BLaER1 treated with 17β-estradiol and CSF1 and Interleukin-3, amounts not matched to agents 10 nM and 100 nM (cell line): ENCODE data around the gene DNM3.

Source experiments
- H3K27ac ChIP-seq, 11 experiments: shearing (Covaris generic); formaldehyde crosslinking; 2 replicates each; pipeline ENCODE4 v1.8.1; 2022
- H3K27me3 ChIP-seq, 11 experiments: shearing (Covaris generic); formaldehyde crosslinking; 2 replicates each; pipeline ENCODE4 v1.8.1; 2022
- H3K36me3 ChIP-seq, 11 experiments: shearing (Covaris generic); formaldehyde crosslinking; 2 replicates each; pipeline ENCODE4 v1.8.1; 2022
- H3K4me1 ChIP-seq, 10 experiments: shearing (Covaris generic); formaldehyde crosslinking; 2 replicates each; pipeline ENCODE4 v1.8.1; 2022
- H3K4me2 ChIP-seq, 11 experiments: shearing (Covaris generic); formaldehyde crosslinking; 2 replicates each; pipeline ENCODE4 v1.8.1; 2022
- H3K4me3 ChIP-seq, 10 experiments: shearing (Covaris generic); formaldehyde crosslinking; 2 replicates each; pipeline ENCODE4 v1.8.1; 2022
- H3K9ac ChIP-seq, 11 experiments: shearing (Covaris generic); formaldehyde crosslinking; 2 replicates each; pipeline ENCODE4 v1.8.1; 2022
- H3K9me3 ChIP-seq, 11 experiments: shearing (Covaris generic); formaldehyde crosslinking; replicated peaks in 1 of 11; 2 replicates each; pipeline ENCODE4 v1.8.1; 2022
- H4K20me1 ChIP-seq, 11 experiments: shearing (Covaris generic); formaldehyde crosslinking; 2 replicates each; pipeline ENCODE4 v1.8.1; 2022
- Cebpa-rat ChIP-seq, 11 experiments: shearing (Covaris generic); IDR thresholded peaks; 2 replicates each; pipeline ENCODE4 v1.8.1; 2022

The DNM3 gene

GRCh38 chr1:172373864-172374263 lies 532.6 kb downstream of the DNM3 start:
- no peaks in the 10 kb centered on the region for H3K36me3 ChIP-seq

DNA sequence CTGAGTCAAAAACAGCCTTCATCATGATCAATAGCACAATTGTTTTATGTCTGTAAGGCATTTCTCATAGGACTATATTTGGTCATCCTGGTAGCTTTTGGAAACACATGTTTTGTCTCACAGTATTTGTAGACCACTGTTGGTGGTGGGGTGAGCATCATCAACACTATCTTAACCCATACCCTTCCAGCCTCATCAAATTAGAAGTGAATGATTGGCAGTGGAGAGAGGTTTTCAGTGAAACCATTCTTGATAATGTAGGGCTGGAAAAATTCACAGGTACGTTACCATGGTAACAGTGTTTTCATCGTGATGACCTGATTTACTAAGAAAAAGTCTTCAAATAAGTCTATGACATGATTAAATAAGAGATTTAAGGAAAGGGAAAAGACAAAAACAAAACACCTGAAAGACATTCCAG lies 533.9 kb downstream of the DNM3 start:
- Histone ChIP-seq H3K4me2 (peak overlapping the region in 8 of 11 experiments; percentile 27 to 81 (median 56); a peak in 11 of 22 replicates), H3K9ac (no peak overlapping the region), H3K4me1 (peaks cover 5 to 72% (median 45%) of the 10 kb centered on the region in 10 experiments), H3K4me3 (no peak overlapping the region), H3K9me3 (no peaks in the 10 kb centered on the region), H3K36me3 (no peaks in the 10 kb centered on the region), H3K27me3 (no peaks in the 10 kb centered on the region), H3K27ac (peak overlapping the region in 2 of 11 experiments; percentile 56 to 62; a peak in 2 of 22 replicates), H4K20me1 (no peaks in the 10 kb centered on the region)
- TF ChIP-seq Cebpa-rat (IDR thresholded peaks at IDR 0.05) = no peak

More at GRCh38 chr1:172373864-172374263, 532.6 kb downstream of the DNM3 start:
- H3K9ac ChIP-seq = no peak overlapping the region
- no peaks in the 10 kb centered on the region for H3K27me3 ChIP-seq
- H3K4me2 ChIP-seq = peak overlapping the region in 3 of 11 experiments; percentile 19 to 58 (median 54); a peak in 5 of 22 replicates
- H3K27ac ChIP-seq = peak overlapping the region in 3 of 11 experiments; percentile 12 to 36 (median 27); a peak in 4 of 22 replicates
- no peaks in the 10 kb centered on the region for H4K20me1 ChIP-seq
- TF ChIP-seq Cebpa-rat (IDR thresholded peaks at IDR 0.05) = no peak
- H3K9me3 ChIP-seq = peaks cover 0 to 4% (median 0%) of the 10 kb centered on the region in 11 experiments; a peak in 7 of 22 replicates
- no peak overlapping the region for H3K4me3 ChIP-seq
- peaks cover 3 to 60% (median 39%) of the 10 kb centered on the region in 10 experiments; a peak in 18 of 20 replicates for H3K4me1 ChIP-seq

GRCh38 chr1:172376431-172376830 lies 535.1 kb downstream of the DNM3 start:
- peaks cover 12 to 84% (median 57%) of the 10 kb centered on the region in 10 experiments for H3K4me1 ChIP-seq
- no peaks in the 10 kb centered on the region for H3K36me3 ChIP-seq
- no peaks in the 10 kb centered on the region for H3K9me3 ChIP-seq
- TF ChIP-seq Cebpa-rat (IDR thresholded peaks at IDR 0.05) = no peak
- H3K27ac ChIP-seq = peak overlapping the region in 4 of 11 experiments; percentile 1 to 62 (median 55); a peak in 5 of 22 replicates
- H3K9ac ChIP-seq = peak overlapping the region in 1 of 11 experiments; percentile 16; a peak in 1 of 22 replicates
- H3K27me3 ChIP-seq = no peaks in the 10 kb centered on the region
- no peaks in the 10 kb centered on the region for H4K20me1 ChIP-seq
- H3K4me3 ChIP-seq = peak overlapping the region in 2 of 10 experiments; percentile 1 to 24; a peak in 1 of 20 replicates
- H3K4me2 ChIP-seq = peak overlapping the region in 10 of 11 experiments; percentile 29 to 81 (median 52); a peak in 17 of 22 replicates

DNA sequence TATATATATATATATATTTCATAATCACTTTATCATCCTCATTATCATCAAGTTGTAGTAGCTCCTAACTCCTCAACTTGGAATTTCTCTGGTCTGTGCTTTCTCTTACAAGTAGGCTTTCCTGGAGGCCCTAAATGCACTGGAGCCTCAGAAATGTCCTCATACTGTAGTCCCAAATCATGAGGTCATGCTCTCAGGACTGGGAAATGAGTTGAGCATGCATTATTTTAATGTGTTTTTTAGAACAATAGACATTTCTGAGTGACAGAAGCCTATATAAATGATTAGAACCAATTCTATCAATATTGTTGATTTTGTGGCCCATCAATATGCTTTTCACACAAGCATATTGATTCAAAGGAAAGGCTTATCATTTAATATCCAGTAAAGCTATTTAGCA lies 536.3 kb downstream of the DNM3 start:
- Histone ChIP-seq H3K4me2 (peak overlapping the region in 3 of 11 experiments; percentile 20 to 81 (median 42); a peak in 3 of 22 replicates), H3K9ac (no peak overlapping the region), H3K36me3 (no peaks in the 10 kb centered on the region), H3K4me1 (peaks cover 12 to 94% (median 65%) of the 10 kb centered on the region in 10 experiments), H4K20me1 (no peaks in the 10 kb centered on the region), H3K27me3 (no peaks in the 10 kb centered on the region), H3K4me3 (no peak overlapping the region), H3K9me3 (no peaks in the 10 kb centered on the region), H3K27ac (peak overlapping the region in 2 of 11 experiments; percentile 14 to 56; a peak in 3 of 22 replicates)
- TF ChIP-seq Cebpa-rat (IDR thresholded peaks at IDR 0.05) = no peak

GRCh38 chr1:172378109-172378760 lies 536.9 kb downstream of the DNM3 start:
- no peaks in the 10 kb centered on the region for H4K20me1 ChIP-seq
- H3K36me3 ChIP-seq = no peaks in the 10 kb centered on the region
- no peak for TF ChIP-seq Cebpa-rat (IDR thresholded peaks at IDR 0.05)
- H3K27ac ChIP-seq = peak overlapping the region in 2 of 11 experiments; percentile 14 to 56; a peak in 2 of 22 replicates
- no peak overlapping the region for H3K9ac ChIP-seq
- peaks cover 12 to 97% (median 71%) of the 10 kb centered on the region in 10 experiments for H3K4me1 ChIP-seq
- peak overlapping the region in 3 of 11 experiments; percentile 6 to 81 (median 42); a peak in 4 of 22 replicates for H3K4me2 ChIP-seq
- no peaks in the 10 kb centered on the region for H3K9me3 ChIP-seq
- H3K27me3 ChIP-seq = no peaks in the 10 kb centered on the region
- no peak overlapping the region for H3K4me3 ChIP-seq

GRCh38 chr1:172380441-172381244 lies 539.3 kb downstream of the DNM3 start:
- peak overlapping the region; percentile 20 to 69 (median 63); a peak in 20 of 22 replicates for H3K27ac ChIP-seq
- peak overlapping the region; percentile 44 to 82 (median 68) for H3K4me2 ChIP-seq
- no peak for TF ChIP-seq Cebpa-rat (IDR thresholded peaks at IDR 0.05)
- H3K4me1 ChIP-seq = peaks cover 9 to 87% (median 66%) of the 10 kb centered on the region in 10 experiments
- H3K27me3 ChIP-seq = no peaks in the 10 kb centered on the region
- H3K9ac ChIP-seq = peak overlapping the region in 9 of 11 experiments; percentile 33 to 64 (median 43); a peak in 14 of 22 replicates
- no peaks in the 10 kb centered on the region for H3K36me3 ChIP-seq
- H3K9me3 ChIP-seq = no peaks in the 10 kb centered on the region
- peak overlapping the region in 2 of 10 experiments; percentile 16 to 35; a peak in 2 of 20 replicates for H3K4me3 ChIP-seq
- no peaks in the 10 kb centered on the region for H4K20me1 ChIP-seq

- Histone ChIP-seq H3K4me3 (no peak overlapping the region), H3K9me3 (no peaks in the 10 kb centered on the region), H3K9ac (no peak overlapping the region), H4K20me1 (no peaks in the 10 kb centered on the region), H3K36me3 (no peaks in the 10 kb centered on the region), H3K4me1 (peaks cover 9 to 73% (median 53%) of the 10 kb centered on the region in 10 experiments), H3K4me2 (peak overlapping the region in 7 of 11 experiments; percentile 7 to 82 (median 70); a peak in 7 of 22 replicates), H3K27ac (peak overlapping the region in 1 of 11 experiments; percentile 19; a peak in 2 of 22 replicates), H3K27me3 (no peaks in the 10 kb centered on the region)
- TF ChIP-seq Cebpa-rat (IDR thresholded peaks at IDR 0.05) = no peak
Observed at GRCh38 chr1:172381946-172382345, 540.6 kb downstream of the DNM3 start.

DNA sequence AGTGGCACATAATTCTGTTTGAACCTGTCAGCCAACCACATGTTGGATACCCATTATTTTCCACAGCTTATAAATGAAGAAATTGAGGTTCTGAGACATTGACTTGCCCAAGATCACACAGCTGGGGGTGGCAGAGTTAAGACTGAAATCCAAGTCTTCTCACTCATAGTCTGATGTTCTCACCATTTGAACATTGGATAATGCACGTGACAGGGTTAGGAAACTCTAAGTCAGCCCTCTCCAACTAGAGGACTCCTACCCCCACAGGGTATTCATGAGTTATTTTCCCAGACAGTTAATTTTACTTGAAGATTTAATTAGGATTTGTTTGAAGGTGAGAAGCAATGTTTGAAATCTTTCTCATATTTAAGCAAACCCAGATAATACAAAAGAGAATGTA lies 541.1 kb downstream of the DNM3 start:
- H3K27me3 ChIP-seq = no peaks in the 10 kb centered on the region
- 0 out of 22 replicates have a peak overlapping the region, but pooled peaks of 1 of the 11 experiments have one; percentile 19 for H3K27ac ChIP-seq
- no peaks in the 10 kb centered on the region for H3K36me3 ChIP-seq
- TF ChIP-seq Cebpa-rat (IDR thresholded peaks at IDR 0.05) = no peak
- no peaks in the 10 kb centered on the region for H4K20me1 ChIP-seq
- no peak overlapping the region for H3K9ac ChIP-seq
- H3K4me2 ChIP-seq = peak overlapping the region in 5 of 11 experiments; percentile 7 to 80 (median 67); a peak in 2 of 22 replicates
- H3K4me1 ChIP-seq = peaks cover 9 to 69% (median 48%) of the 10 kb centered on the region in 10 experiments
- H3K9me3 ChIP-seq = no peaks in the 10 kb centered on the region; a peak in 1 of 22 replicates
- H3K4me3 ChIP-seq = no peak overlapping the region
